Breast epithelium (tissue), 3 donors: ENCODE measurements around the gene C12orf75.

Experiments used
- CTCF ChIP-seq, 3 donors: fragments of 450-650 bp; IDR thresholded peaks; one replicate each; pipeline ENCODE4 v1.5.1; 2016 to 2017; ENCODE audit warnings: antibody characterized with exemption in 3 of 3, mild to moderate bottlenecking in 3 of 3, moderate library complexity in 3 of 3
- POLR2AphosphoS5 ChIP-seq, 3 donors: sonication (generic); formaldehyde crosslinking; IDR thresholded peaks; one replicate each; pipeline ENCODE4 v1.6.1; 2017; ENCODE audit warnings: antibody characterized with exemption in 3 of 3

GRCh38 chr12:105291531-105291930 is 39.0 kb upstream of the C12orf75 start:
- TF ChIP-seq CTCF (IDR thresholded peaks at IDR 0.05) (no peak), POLR2AphosphoS5 (IDR thresholded peaks at IDR 0.05) (no peak)
